GM21529 (cell line): ENCODE measurements around the gene LDB3.

Source experiments
- ATAC-seq: cut with Tn5 transposase; IDR thresholded peaks from one replicate; pipeline ENCODE4 v1.9.1; 2021; ENCODE audit not compliant: unreplicated experiment

The LDB3 gene

DNA sequence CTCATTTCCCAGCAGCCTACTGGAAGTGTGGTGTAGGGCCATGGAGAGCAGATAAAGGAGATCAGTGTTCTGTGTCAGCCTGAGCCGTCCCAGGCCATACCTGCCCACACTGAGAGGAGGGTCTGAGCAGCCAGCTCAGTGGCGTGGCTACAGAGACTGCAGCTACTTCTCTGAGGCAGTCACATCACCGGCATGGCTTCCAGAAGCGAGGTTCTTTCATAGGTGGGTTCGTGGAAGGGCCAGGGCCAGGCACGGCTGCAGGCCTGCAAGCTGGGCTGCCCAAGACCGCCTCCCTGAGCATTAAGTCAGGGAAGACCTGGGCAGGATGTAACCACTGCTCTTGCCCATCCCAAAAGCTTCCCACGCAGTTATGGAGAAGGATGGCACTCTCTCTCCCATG lies 34.9 kb downstream of the LDB3 start:
- no peak for ATAC-seq

DNA sequence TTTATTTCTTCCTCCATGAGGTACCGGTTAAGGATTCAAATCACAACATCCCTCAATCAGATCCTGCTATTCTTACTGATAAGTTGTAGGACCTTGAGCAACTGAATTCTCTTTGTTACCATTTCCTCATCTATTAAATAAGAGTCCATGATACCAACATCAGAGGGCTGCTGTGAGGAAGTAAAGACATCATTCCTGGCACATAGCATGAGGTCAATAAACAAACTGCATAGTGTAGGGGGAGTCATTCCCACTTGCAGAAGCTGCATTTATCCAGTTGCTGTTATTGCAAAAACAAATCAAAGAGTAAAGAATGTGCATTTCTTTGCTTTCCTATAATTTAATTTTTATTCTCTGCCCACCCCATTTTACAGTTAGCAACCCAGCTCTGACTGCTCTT lies 36.8 kb downstream of the LDB3 start:
- no peak for ATAC-seq

DNA sequence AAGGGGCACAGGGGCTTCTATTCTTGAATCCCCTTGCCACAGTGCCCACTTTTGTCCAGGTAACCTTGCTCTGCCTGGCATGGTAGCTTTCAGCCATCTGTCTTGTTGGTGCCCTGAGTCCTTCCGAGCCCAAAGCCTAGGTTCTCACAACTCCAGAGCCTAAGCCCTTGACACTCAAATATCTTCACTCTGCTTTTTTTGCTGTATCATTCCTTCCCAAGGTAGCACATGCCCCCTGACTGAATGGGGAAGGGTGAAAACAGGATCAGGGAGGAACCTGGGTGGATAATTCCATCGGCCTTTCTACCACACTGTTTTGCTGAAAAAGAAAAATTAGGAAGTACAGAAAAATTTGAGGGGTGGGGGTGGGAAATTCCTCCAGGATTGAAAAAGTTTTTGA lies 37.6 kb downstream of the LDB3 start:
- ATAC-seq = no peak

DNA sequence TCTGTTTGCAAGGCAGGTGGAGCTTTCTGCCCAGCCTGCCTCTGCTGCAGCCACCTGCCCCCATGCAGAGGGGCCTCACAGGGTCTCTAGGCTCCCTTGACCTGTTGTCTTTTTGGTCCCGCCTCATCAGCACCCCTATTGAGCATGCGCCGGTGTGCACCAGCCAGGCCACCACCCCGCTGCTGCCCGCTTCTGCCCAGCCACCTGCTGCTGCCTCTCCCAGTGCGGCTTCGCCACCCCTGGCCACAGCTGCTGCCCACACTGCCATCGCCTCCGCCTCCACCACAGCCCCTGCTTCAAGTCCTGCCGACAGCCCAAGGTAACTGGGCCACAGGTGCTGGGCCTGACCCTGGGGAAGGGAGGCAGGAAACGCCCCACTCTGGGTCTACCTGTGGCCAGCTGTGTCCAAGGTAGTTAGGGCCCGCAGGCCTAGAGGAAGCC lies 38.1 kb downstream of the LDB3 start:
- no peak for ATAC-seq

DNA sequence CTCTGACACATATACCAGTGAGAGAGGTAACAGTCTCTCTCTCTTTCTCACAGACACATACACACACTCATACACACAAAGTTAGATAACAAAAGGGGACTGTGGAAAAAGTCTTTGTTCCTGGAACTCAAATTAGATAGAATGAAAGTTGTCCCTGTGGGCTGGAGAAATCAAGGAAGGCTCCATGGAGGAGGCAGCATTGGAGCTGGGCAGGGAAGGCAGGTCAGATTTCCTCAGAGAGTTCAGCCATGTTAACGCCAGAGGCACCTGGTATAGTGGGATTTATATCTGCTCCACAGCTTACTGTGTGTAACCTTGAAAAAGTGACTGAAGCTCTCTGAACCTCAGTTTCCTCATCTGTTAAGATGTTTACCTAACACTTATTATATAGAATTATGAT lies 38.7 kb downstream of the LDB3 start:
- ATAC-seq = no peak

DNA sequence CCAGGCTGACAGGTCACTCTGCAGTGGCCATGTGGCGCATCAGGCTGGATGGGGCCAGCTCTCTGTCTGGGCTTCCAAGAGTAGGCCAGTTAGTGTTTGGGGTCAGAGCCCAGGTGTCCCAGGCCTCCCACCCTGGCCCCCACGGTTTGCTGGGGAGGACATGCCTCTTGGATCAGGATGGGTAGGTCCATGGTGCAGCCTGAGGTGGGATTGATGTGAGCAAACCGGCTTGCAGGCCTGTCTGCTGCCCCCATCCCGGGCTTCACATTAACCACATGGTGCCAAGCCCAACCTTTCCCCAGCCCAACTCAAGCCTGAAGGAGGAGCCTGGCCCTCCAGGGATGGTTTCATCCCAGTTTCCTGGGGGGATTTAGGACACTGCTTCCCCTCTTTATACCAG lies 39.2 kb downstream of the LDB3 start:
- ATAC-seq = no peak

DNA sequence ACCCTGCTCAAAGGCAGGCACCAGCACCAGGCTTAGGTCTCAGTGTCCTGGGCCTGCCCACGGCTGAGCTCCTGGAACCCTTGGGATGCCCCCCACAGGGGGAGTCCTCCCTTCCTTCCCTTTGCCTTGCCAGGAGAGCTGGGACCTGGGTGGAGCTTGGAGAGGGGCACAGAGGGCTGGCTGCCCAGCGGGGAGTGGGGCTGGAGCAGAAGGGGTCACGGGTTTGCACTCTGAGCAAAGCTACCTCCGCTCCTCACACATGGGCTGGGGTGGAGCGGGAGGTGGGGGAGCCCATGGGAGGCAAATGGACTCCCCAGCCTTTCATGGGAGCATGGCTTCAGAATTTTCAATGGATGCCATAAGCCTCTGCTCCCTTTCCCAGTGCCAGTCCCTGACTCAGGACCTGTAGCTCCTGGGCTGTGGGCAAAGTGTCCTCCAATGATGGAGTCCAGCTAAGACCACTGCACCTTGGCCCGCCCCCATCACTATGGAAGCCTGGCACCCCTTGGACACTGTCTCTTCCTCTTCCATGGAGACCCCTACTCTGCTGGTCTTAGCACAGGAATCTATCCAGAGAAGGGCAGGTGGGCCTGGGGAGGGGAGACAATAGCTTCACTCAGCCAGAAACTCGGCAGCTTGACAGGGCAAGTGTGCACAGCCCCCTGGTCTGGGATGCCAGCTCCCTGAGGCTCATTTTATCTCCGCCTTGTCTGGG lies 39.9 kb downstream of the LDB3 start:
- ATAC-seq = no peak

DNA sequence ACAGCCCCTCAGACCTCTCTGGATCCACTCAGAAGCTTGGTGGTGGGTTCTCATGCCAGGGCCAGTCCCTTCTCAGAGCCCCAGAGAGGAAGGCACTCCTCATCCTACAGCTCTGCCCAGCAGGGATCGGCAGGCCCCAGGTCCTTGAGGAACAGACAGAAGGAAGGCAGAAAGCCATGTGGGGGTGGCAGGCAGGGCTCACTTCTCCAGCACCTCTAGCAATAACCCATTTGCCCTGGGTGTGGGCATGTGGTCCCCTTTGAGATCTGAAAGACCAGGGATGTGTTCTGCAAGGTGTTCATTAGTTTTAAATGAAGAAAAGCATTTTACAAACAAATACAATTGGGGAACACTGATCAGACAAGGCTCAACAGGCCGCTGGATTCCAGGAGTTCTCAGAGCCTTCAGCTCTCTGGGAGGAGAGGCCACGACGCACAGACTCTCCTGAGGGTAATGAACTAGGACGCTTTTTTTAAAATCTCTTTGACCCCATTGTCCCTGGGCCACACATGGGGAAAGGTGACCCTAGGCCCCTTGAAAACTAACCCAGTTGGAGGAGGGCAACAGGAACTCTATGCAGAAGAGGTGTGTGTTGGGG lies 40.6 kb downstream of the LDB3 start:
- no peak for ATAC-seq

DNA sequence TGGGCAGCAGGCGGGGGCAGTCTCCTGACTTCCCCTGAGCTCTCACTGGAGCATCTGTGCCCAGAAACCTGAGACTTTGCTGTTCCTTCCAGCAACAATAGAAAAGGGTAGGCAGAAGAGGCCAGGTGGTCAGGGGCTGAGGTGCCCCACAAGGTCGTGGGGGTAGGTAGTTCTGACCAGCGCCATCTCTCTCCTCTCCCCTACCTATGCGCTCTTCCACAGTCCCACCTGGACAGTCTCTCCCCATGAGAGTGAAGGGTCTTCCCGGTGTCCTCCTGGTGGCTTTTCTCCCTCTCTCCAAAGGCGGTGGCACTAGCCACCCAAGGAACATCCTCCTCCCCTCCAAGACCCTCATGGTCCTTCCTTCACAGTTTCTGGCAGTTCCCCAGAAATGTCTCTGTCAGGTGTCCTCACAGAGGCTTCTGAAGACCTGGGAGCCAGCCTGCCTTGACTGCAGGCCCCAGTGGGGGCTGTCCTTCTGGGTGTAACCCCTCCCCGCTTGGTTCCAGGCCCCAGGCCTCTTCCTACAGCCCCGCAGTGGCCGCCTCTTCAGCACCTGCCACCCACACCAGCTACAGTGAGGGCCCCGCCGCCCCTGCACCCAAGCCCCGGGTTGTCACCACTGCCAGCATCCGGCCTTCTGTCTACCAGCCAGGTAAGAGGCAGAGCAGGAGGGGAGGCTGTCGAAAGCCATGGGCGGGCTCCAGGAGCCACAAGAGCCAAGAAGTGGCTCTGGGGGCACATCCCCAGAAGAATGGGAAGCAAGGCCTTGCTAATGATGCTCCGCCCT lies 41.3 kb downstream of the LDB3 start:
- no peak for ATAC-seq

DNA sequence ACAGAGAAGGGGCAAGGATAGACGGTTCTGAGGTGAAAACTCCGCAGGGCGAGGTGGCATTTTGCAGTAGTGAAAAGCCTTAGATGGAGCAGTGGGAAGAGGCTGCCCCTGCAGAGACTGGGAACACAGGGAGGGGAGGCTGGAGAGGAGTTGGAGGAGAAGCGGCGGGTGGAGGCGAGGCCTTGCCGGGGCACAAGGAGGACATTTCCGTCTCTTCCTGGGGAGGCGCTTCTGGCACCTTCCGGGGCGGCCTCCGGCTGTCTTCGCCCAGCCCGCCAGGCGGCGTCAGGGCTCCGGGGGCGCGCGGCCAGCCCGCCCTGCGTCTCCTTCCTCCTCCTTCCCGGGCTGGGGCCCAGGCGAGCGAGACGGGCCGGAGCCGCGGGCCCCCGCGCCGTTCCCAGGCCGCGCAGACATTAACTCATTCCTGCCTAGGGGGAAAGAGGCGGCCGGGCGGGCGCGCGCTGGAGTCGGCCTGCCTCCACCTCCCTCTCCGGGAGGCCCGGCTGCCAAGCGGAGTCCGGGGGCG lies 42.7 kb downstream of the LDB3 start:
- peak; percentile 86 for ATAC-seq

DNA sequence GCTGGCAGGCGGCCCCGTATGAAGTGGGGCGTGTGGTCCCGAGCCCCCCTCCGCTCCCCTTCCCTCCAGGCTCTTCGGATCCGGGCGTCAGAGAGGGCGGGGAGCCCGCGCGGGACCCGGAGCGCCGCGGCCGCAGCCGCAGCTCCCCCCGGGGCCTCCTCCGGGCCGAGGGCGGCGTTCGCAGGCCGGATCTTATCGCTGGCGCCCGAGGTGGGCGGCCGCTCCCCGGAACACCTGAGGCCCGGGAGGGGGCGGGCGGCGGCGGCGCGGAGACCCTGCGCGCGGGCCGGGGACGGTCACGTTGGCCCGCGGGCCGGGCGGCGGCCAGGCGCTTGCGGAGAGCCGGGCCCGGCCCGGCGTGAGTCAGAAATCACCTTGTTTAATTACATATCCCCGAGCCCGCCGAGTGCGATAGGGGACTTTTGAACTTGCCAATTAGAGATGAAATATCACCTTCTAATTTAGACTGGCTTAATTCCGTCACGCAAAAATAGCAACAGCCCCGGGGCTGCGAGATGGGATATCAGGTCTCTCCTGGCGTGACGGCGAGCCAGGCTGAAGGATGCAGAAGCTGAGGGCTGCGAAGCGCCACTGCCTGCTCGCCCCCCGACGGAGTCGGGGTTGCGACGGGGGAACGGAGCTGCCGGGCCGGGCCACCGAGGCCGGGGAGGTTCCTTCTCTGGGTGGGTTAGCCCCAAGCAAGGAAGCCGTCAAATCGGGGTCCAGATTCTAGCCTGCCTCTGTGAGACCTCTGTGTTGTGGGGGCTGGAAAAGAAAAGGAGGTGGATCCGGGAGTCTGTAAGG lies 43.4 kb downstream of the LDB3 start:
- peak; percentile 42 for ATAC-seq

DNA sequence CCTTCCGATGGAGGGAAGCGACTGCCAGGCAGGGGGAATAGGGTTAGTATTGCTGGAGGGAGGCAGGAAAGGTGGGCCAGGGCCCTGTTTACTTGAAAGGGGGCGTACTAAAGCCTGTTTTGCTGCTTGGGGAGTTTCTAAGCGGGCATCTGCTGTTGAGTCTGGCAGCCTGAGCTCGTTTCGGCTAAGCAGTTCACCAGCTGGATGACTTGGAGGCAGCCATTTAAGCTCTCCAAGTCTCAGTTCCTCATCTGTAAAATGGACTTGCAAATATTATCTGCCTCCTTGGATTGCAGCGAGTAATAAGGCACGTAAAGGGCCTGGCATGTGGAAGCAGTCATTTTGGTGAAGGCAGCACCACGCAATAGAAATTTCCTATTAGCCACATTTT lies 44.0 kb downstream of the LDB3 start:
- ATAC-seq = peak; percentile 30

DNA sequence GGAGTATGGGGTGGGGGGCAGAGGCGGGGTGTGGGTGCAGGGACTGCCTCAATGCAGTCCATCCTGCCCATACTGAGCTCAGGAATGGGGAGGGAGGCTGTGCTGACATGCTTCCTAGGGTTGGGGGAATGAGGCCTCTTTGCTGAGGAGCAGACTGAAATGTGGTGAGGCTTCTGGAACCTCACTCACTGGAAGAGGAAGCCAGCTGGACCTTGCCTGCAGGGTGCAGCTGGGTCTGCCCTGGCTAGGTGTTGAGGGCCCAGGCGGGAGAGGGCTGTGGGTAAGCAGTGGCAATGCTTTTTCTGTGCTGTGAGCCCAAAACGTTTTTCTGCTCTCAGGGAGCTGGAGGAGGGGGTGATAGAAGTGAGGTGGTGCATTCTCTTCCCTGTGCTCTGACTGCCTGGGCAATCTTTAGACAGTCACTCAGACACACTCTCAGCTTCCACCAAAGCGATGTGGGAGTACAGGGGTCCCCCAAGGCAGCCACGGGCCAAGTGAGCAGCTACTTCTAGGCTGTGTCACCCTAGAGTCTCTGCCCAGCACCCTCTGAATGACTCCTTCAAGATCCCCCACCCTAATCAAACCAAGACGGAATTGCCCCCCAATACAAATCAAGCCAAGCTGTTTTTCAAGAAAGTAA lies 47.0 kb downstream of the LDB3 start:
- ATAC-seq = no peak

DNA sequence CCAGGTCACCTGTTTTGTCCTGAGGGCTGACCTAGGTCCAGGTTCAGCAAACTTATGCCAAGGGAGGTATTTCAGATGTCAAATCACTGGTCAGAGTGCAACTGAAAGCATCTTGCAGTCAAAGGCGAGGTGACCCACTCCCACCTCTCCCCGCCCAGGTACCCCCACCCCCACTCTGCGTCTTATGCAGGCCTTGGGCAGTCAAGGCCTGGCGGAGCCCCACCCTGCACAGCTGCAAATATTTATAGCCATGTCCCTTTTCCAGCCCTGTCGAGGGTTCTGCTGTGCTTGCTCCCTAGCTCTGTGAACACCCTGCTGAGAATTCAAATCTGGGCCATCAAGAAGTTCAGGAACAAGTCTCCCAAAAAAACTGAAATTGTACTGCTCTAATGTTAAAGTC lies 47.5 kb downstream of the LDB3 start:
- ATAC-seq = no peak

DNA sequence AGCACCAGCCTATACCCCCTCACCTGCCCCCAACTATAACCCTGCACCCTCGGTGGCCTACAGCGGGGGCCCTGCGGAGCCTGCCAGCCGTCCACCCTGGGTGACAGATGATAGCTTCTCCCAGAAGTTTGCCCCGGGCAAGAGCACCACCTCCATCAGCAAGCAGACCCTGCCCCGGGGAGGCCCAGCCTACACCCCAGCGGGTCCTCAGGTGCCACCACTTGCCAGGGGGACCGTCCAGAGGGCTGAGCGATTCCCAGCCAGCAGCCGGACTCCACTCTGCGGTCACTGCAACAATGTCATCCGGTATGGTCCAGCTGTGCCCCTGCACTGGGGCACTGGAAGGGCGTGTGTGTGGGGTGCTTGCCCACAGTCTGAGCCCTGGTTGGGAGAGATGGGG lies 48.2 kb downstream of the LDB3 start:
- ATAC-seq = no peak

DNA sequence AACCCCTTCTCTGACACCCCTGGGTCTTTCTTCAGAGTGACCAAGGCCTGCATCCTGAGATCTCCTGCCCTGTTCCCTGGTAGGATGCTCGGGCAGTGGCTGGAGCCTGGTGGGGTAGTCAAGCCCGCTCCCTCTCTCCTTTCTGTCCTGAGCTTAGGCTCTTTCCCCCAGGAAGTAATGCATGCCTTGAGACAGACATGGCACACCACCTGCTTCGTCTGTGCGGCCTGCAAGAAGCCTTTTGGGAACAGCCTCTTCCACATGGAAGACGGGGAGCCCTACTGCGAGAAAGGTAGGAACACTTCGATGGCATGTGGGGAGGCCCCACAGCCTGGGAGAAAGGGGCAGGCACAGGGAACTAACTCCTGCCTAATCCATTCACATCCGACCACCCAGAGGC lies 50.2 kb downstream of the LDB3 start:
- no peak for ATAC-seq

DNA sequence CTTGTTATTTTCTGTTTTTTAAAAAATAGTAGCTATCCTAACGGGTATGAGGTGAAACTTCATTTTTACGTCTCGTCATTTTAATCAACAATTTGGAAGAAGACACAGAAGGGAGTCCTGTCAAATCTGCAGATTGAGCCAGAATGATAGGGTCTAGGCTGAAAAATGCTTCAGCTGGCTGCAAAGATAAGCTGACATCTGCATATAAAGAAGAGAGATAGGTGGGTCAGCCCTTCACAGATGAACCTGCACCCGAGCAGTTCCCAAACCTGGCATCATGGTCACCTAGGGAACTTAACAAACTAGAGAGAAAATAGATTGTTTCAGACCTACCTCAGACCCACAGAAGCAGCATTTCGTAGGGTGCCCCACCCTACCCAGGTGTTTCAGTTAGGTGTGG lies 52.9 kb downstream of the LDB3 start:
- ATAC-seq = no peak

DNA sequence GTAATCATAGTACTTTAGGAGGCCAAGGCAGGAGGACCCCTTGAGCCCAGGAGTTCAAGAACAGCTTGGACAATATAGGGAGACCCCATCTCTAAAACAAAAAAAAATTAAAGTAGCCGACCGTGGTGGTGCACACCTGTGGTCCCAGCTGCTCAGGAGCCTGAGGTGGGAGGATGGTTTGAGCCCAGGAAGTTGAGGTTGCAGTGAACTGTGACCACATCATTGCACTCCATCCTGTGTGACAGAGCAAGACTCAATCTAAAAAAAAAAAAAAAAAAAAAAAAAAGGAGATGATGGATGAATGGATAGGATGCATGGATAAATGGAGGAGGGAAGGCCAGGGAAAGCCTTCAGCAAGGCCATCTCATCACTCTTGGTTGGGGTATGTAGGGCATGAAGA lies 54.7 kb downstream of the LDB3 start:
- no peak for ATAC-seq

DNA sequence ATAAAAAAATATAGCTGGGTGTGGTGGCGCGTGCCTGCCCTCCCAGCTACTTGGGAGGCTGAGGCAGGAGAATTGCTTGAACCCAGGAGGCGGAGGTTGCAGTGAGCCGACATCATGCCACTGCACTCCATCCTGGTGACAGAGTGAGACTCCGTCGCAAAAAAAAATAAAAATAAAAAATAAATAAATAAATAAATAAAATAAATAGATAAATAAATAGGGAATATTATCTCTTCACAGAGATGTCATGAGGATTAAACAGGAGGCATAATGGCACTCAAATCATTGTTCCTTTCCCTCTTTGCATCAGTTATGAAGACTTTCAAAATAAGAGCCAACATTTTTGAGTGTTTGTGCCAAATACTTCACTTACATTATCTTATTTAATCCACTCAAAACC lies 56.1 kb downstream of the LDB3 start:
- ATAC-seq = no peak

DNA sequence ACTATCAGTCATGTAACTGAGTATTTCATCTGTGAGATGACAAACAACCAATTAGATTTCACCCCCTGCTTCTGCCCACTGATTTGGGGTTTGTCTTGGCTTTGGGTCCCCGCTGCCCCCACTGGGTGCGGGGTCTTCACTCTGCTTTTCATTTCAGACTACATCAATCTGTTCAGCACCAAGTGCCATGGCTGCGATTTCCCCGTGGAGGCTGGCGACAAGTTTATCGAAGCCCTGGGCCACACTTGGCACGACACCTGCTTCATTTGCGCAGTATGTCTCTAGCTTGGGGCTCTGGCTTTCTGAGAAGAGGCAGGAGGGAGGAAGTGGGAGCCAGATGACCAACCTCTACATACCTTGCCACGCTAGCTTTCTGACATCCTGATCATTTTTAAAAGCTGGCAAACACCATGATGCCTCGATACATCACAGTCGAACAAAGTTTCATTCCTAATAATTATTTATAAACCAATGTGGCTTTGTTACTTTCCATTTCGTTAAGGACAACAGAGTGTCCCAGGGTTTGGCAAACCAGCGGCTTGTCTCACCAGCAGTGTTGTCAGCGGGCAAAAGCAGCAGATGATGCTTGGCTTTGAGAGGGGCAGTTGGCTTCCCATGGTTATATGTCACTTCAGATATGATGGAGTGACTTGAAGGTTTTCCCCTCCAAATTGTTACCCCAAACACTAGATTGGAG lies 57.8 kb downstream of the LDB3 start:
- no peak for ATAC-seq
